Testis (tissue), 2 donors: ENCODE data around the gene JAGN1.

Experiments
- POLR2A ChIP-seq: fragments of 450-650 bp; IDR thresholded peaks from one replicate; pipeline ENCODE4 v1.6.1; 2017; ENCODE audit warnings: antibody characterized with exemption, mild to moderate bottlenecking, moderate library complexity
- TF ChIP-seq, protein P1 (sequence below), 3 experiments: fragments of 450-650 bp in 2 of 3; fragments of 200-600 bp in 1 of 3; sonication (generic) in 1 of 3; IDR thresholded peaks; one replicate each; pipeline ENCODE4 v1.5.1; 2016 to 2019; ENCODE audit warnings: antibody characterized with exemption in 3 of 3, mild to moderate bottlenecking in 2 of 3, moderate library complexity in 1 of 3

DNA sequence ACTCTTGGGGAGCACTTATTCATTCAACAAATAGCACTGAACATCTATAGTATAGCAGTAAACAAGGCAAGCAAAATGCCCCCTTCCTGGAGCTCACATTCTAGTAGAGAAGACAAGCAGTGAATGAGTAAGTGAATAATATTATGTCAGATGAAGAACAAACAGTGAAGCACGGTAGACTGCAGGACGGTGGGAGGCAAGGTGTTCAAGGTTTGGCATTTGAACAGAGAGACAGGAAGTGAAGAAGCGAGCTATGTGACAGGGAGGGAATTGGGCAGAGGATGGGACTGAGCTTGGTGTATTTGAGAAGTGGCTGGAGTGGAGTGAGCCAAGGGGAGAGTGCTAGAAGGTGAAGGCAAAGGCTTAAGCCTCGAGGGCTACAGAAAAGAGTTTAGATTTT is 44.6 kb downstream of the JAGN1 start:
- TF ChIP-seq, protein P1, sequence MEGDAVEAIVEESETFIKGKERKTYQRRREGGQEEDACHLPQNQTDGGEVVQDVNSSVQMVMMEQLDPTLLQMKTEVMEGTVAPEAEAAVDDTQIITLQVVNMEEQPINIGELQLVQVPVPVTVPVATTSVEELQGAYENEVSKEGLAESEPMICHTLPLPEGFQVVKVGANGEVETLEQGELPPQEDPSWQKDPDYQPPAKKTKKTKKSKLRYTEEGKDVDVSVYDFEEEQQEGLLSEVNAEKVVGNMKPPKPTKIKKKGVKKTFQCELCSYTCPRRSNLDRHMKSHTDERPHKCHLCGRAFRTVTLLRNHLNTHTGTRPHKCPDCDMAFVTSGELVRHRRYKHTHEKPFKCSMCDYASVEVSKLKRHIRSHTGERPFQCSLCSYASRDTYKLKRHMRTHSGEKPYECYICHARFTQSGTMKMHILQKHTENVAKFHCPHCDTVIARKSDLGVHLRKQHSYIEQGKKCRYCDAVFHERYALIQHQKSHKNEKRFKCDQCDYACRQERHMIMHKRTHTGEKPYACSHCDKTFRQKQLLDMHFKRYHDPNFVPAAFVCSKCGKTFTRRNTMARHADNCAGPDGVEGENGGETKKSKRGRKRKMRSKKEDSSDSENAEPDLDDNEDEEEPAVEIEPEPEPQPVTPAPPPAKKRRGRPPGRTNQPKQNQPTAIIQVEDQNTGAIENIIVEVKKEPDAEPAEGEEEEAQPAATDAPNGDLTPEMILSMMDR (IDR thresholded peaks at IDR 0.05) = no peak
- TF ChIP-seq POLR2A = no peak
